Measurements from ENCODE around the gene GRP.

Gene GRP

DNA sequence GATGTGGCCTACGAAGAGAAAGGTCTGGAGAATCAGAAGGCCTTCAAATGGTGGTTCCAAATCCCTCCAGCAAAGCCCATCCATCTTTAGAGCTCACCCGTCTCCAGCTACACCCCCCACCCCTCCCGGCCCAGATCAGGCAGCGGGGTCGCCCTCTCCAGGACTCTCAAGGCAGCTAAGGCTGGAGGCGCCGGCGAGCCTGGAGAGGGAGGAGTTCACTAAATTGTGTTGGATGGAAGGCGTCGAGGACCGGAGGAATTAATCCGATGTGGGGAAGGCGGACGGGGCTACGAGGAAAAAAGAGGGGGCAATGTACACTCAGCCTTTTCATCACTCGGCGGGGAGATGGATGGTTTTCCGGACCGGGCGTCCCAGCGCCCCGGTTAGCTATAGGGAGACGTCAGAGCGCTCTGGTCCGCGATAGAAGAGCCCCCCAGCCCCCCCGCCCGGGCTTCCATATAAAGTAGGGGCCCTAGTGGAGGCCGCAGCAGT, at the start of gene GRP:
Gene GRP, plus strand, starts transcription at position 487 of the 492 bp plus-strand sequence. CDS start 108 bp downstream, outside the sequence.
- DNase-seq (ENCODE audit: low read depth, low spot score) = no peak

GRCh38 chr18:59172664-59173249, 47.2 kb upstream of the GRP start:
- no peak for DNase-seq (ENCODE audit: low read depth, low spot score)

DNA sequence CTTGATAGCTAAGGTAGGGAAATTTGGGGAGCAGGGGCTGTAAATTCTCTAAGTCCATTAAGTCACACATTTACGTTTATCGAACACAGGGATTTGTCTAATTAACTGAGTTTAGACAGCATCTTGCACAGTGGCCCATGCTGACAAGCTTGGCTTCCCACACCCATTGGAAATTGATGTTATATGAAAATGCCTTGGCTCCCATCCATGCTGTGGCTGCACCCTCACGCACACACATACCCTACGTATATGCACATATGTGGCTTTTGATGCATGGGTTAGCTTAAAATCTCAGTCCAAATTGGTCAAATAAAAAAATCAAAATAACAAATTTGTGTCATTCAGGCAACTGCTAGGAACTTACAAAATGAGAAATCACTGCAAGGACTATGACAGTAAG, 42.5 kb upstream of the GRP start:
- no peak for DNase-seq (ENCODE audit: low read depth, low spot score)

- DNase-seq (ENCODE audit: low read depth, low spot score) = no peak
These were observed 39.7 kb upstream of the GRP start for GRCh38 chr18:59180150-59180845.

- DNase-seq (ENCODE audit: low read depth, low spot score) = no peak
These were observed 37.3 kb upstream of the GRP start for GRCh38 chr18:59182673-59183072.

- no peak for DNase-seq (ENCODE audit: low read depth, low spot score)
These were observed 30.9 kb upstream of the GRP start for GRCh38 chr18:59189008-59189407.

DNA sequence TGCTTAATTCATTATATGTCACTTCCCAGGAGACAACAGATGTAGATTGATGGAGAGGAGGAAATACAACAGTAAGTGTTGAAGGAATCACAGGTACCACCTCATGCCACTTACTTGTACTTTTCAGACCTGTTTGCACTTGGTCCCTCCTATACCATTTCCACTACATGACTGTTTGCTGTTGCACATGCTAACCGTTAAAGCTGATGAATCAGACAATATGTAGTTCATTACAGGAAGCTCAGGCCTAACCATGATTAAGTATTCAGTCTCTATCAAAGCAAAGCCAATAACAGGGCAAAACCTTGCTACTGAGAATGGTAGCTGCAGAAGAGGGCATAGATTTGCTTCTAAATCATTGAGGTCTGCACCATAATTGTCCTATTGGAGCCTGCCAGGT, 30.2 kb upstream of the GRP start:
- no peak for DNase-seq (ENCODE audit: low read depth, low spot score)

DNA sequence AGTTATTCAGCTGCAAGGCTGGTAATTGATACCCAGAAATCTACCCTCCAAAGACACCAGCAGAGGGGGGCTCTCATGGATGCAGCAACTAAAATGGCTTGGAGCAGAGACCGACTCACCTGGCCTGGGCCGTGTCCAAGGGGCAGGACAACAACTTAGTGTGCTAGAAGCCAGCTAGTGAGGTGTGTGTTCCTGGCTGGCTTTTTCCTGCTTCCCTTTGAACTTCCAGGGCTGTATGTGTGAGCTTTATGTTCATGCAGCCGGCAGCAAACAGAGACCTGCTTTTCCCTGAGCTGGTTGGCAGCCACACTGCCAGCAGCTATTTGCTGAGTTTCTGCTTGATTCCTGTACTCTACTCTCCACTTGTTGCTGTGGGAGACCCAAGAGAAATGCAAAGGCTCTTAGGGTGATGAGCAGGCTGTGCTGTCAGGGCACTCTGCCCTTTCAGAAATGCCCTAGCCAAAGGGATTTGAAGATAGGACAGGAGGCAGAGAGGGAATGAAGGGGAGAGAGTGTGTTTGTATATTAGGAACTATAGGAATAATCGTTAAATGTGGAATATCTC, 23.7 kb upstream of the GRP start:
- no peak for DNase-seq (ENCODE audit: low read depth, low spot score)

- DNase-seq (ENCODE audit: low read depth, low spot score) = no peak
These were observed 22.3 kb upstream of the GRP start for GRCh38 chr18:59197636-59198035.

DNA sequence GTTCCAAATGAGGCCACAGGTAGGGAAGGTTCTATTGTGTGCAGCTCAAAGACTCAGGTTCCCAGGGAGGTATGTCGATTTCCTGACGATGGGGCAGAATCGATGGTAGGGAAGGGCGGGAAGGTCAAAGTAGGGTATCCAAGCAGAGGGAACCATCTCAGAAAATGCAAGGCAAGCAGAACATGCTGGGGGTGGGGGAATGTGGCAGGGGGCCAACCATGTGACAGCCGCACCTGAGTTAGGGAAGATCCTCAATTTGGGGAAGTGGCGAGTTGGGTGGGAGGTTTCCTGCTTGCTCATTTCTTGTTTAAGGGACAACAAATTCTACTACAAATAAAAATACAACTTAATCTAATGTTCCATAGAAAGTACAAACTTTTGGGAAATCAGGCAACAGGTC, 21.7 kb upstream of the GRP start:
- DNase-seq (ENCODE audit: low read depth, low spot score) = no peak

DNA sequence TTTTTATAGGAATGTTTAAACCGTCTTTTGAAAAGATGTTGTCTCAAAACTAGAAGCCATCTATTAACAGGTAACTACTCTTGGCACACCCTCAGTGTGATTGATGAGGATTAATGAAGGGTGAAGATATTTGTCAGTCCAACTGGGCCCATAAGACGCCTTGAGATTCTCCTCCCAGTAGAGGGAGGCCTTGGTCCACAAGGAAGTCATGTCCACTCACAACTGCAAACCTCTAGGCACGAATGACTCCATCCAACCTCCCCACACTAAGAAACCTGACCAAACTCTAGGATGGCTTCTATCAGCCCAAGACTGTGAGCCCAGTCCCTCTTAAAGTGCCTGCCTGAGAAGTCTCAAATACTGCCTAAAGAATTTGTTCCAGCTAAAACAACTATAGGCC, 19.2 kb upstream of the GRP start:
- DNase-seq (ENCODE audit: low read depth, low spot score) = no peak

DNA sequence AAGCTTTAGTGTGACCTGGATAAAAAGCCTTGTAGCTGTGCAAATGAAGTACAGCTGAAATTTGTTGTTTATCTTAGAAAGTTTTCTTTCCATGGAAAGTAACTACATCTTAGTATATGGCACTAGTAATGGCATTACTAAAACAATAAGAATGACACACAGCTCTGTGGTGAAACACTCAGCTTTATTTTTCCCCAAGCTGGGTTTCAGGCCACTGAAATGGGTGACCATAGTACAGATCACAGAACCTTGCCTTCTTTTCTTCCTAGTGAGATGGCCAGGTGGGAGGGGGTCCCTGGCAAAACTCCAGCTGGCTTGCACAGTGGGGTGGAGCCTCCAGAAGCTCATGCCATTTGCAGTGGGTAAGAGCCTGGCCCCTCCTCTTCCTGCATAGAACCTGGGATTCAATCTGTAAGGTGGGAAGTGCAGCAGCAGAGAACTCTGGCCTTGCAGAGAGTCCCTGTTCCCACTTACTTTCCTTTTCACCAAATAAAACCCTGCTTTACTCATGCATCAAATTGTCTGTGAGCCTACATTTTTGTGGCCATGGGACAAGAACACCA, 17.6 kb upstream of the GRP start:
- no peak for DNase-seq (ENCODE audit: low read depth, low spot score)

- no peak for DNase-seq (ENCODE audit: low read depth, low spot score)
These were observed 12.5 kb upstream of the GRP start for GRCh38 chr18:59207506-59207905.

GRCh38 chr18:59208602-59209125, 11.3 kb upstream of the GRP start:
- DNase-seq (ENCODE audit: low read depth, low spot score) = no peak

- no peak for DNase-seq (ENCODE audit: low read depth, low spot score)
These were observed 9.7 kb upstream of the GRP start for GRCh38 chr18:59210299-59210698.

- no peak for DNase-seq (ENCODE audit: low read depth, low spot score)
These were observed 8.3 kb upstream of the GRP start for GRCh38 chr18:59211629-59212028.

GRCh38 chr18:59218018-59218417, 1.9 kb upstream of the GRP start:
- no peak for DNase-seq (ENCODE audit: low read depth, low spot score)

DNA sequence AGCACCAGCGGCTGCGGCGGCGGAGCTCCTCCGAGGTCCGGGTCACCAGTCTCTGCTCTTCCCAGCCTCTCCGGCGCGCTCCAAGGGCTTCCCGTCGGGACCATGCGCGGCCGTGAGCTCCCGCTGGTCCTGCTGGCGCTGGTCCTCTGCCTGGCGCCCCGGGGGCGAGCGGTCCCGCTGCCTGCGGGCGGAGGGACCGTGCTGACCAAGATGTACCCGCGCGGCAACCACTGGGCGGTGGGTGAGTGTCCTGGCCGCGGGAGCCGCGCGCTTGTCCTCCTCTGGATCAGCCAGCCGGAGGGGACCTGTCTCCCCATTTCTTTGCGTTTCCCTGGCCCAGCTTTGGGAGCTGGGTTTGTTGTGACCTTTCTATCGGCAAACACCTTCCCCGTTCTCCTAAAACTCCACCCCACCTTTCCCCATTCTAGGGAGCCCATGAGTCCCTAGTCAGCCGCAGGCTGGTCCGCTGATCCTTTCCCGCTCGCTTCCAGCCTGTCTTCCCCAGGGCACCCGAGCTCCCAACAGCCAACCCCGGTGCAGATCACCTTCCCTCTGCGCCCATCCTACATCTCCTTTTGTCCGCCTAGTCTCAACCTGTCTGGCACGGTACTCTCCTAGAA, 316 bp downstream of the GRP start:
- DNase-seq (ENCODE audit: low read depth, low spot score) = no peak

DNA sequence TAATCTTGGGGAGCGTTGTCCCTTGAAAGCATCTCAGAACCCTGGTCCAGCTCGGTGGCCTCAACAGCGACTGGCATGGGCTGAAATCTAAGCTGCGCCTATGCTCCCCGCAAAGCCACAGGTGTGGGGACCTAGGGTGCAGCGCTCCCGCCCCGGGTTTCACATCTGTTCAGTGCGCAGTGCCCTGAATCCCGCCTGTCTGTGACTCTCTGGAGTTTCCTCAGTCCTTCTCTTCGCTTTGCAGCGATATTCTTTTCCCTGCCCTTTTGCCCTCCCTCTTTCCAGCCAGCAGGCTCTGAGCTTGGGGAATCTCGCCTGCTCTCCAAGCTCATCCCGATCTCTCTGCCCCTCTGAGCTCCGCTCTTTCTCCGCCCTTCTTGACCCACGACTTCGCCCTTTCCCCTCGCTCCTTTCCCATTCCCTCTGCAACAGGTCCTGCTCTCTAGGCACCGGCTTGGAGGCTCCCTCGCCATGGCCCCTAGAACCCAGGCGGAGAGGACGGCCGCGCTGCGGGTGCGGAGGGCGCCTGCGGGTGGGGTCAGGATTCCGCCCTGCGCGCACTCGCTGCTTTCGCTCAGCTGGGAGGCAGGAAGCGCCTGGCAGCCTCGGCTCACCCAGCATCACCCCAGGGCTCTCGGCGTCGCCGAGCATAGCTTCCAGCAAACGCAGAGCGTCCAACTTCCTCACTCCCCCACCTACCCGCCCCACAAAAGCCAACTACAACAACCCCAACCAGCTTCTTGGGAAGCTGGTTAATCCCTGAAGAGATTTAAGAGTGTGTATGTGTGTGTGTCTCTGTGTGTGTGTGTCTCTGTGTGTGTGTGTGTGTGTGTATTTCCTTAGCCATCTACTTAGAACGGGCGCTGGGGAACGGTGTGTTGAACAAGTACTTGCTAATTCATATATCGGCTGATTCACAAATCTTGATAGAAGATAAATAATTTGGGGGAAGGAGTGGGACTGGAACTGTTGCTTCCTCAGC, 1.1 kb downstream of the GRP start:
- no peak for DNase-seq (ENCODE audit: low read depth, low spot score)

GRCh38 chr18:59222341-59222740, 2.4 kb downstream of the GRP start:
- DNase-seq (ENCODE audit: low read depth, low spot score) = no peak

GRCh38 chr18:59228351-59228750, 8.4 kb downstream of the GRP start:
- DNase-seq (ENCODE audit: low read depth, low spot score) = no peak
